ENCODE results near the gene GSK3B.

DNA sequence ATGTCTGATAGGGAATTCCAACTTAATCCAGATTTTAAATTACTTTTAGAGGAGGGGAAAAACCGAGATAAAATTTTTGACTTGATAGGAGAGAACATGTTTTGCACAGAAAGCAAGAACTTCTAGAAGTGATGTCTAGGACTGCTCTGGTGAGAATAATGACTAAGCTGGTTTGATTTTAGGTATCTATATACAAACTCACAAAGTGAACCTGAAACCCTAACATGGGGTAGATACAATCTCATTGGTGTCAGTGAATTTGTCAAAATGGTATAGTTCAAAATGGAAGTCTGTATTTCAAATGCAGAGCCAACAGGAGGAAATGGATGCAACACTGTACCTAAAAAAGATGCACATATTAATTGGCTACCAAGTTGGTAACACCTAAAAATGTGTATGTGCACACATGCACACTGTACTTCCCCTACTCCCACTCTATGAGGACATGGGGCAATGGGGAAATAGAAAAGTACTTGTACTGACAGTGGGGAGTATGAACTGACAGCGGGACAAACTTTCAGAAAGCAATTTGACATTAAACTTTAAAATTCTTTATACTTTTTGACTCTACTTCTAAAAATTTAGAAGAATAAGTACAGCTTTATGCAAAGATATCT is 259.4 kb downstream of the GSK3B start:
- no peak for TF ChIP-seq EZH2phosphoT487 (IDR thresholded peaks at IDR 0.05; ENCODE audit: insufficient read depth, low read depth)
- TF ChIP-seq EZH2 (IDR thresholded peaks at IDR 0.05; ENCODE audit: insufficient read depth, poor library complexity, severe bottlenecking), result no peak
